GM23338 (cell line): ENCODE results near the gene PRPH2. TPM values are rescaled to one million over a fixed set of nuclear protein-coding genes. Genes with fewer than 3 reads are reported as not detected.
A peak's percentile ranks its signal among the peaks of the same experiment; 100 is the strongest.

Source experiments
- ATAC-seq: fragments of 200-7000 bp; cut with Tn5 transposase; 3 replicates; pipeline ENCODE4 v1.9.1; 2020
- DNase-seq: peaks from one replicate; pipeline ENCODE4 v3.0.0-alpha.2; 2015; ENCODE audit warnings: low spot score
- H2AFZ ChIP-seq: fragments of 200-600 bp; sonication (generic); 2 replicates; pipeline ENCODE4 v1.8.0; 2016; ENCODE audit warnings: antibody characterized with exemption, mild to moderate bottlenecking, moderate library complexity
- H3F3A ChIP-seq: fragments of 200-600 bp; sonication (generic); replicated peaks from 2 replicates; pipeline ENCODE4 v1.8.0; 2017; ENCODE audit warnings: antibody characterized with exemption, mixed run types, low read depth
- H3K27ac ChIP-seq: fragments of 200-600 bp; sonication (generic); 2 replicates; pipeline ENCODE4 v1.6.1; 2016; ENCODE audit warnings: low read depth
- H3K27me3 ChIP-seq: fragments of 200-600 bp; sonication (generic); 2 replicates; pipeline ENCODE4 v1.8.0; 2016; ENCODE audit warnings: mild to moderate bottlenecking, mixed run types, moderate library complexity; ENCODE audit not compliant: insufficient read depth
- H3K36me3 ChIP-seq: fragments of 200-600 bp; sonication (generic); 2 replicates; pipeline ENCODE4 v1.8.0; 2016; ENCODE audit warnings: mild to moderate bottlenecking; ENCODE audit not compliant: insufficient read depth
- H3K4me1 ChIP-seq: fragments of 200-600 bp; sonication (generic); 2 replicates; pipeline ENCODE4 v1.8.0; 2016; ENCODE audit warnings: mild to moderate bottlenecking, moderate library complexity; ENCODE audit not compliant: insufficient read depth
- H3K4me2 ChIP-seq: fragments of 200-600 bp; sonication (generic); 2 replicates; pipeline ENCODE4 v1.7.1; 2017; ENCODE audit warnings: mixed run types
- H3K4me3 ChIP-seq: fragments of 200-600 bp; sonication (generic); 2 replicates; pipeline ENCODE4 v1.6.1; 2016; ENCODE audit warnings: mixed run types
- H3K79me2 ChIP-seq: fragments of 200-600 bp; sonication (generic); replicated peaks from 2 replicates; pipeline ENCODE4 v1.8.0; 2017; ENCODE audit warnings: mild to moderate bottlenecking; ENCODE audit not compliant: insufficient read depth
- H3K9me2 ChIP-seq: fragments of 200-600 bp; sonication (generic); 2 replicates; pipeline ENCODE4 v1.8.0; 2017; ENCODE audit not compliant: insufficient read depth
- H4K20me1 ChIP-seq: fragments of 200-600 bp; sonication (generic); replicated peaks from 2 replicates; pipeline ENCODE4 v1.8.0; 2017; ENCODE audit warnings: mild to moderate bottlenecking; ENCODE audit not compliant: insufficient read depth
- H3K27ac Mint-ChIP-seq: 2 replicates; pipeline ENCODE4 v1.8.0; 2020; ENCODE audit warnings: inconsistent platforms, mild to moderate bottlenecking, moderate library complexity, mixed read lengths
- H3K27me3 Mint-ChIP-seq: 3 replicates; pipeline ENCODE4 v1.8.0; 2022; ENCODE audit warnings: low read depth, mild to moderate bottlenecking, moderate library complexity, mixed read lengths, inconsistent platforms; ENCODE audit not compliant: insufficient read depth, poor library complexity
- H3K36me3 Mint-ChIP-seq: 3 replicates; pipeline ENCODE4 v1.8.0; 2021; ENCODE audit warnings: low read depth, mild to moderate bottlenecking, inconsistent platforms, moderate library complexity, mixed read lengths
- H3K4me1 Mint-ChIP-seq: 3 replicates; pipeline ENCODE4 v1.8.0; 2020; ENCODE audit warnings: mild to moderate bottlenecking, inconsistent platforms, mixed read lengths
- H3K4me3 Mint-ChIP-seq: 3 replicates; pipeline ENCODE4 v1.8.0; 2021; ENCODE audit warnings: moderate library complexity, mild to moderate bottlenecking, inconsistent platforms, mixed read lengths
- H3K9me3 Mint-ChIP-seq: 3 replicates; pipeline ENCODE4 v1.8.0; 2020; ENCODE audit warnings: moderate library complexity, mild to moderate bottlenecking, inconsistent platforms, mixed read lengths
- CREB1 ChIP-seq: fragments of 250-450 bp; sonication (Bioruptor Pico); IDR thresholded peaks from 2 replicates; pipeline ENCODE4 v1.5.0; 2020; ENCODE audit warnings: low read depth, mild to moderate bottlenecking, moderate library complexity
- EZH2phosphoT487 ChIP-seq: fragments of 200-600 bp; sonication (generic); IDR thresholded peaks from one replicate; pipeline ENCODE4 v1.8.1; 2018; ENCODE audit warnings: antibody characterized with exemption; ENCODE audit not compliant: unreplicated experiment
- NANOG ChIP-seq: IDR thresholded peaks from 2 replicates; pipeline ENCODE4 v1.6.1; 2016; ENCODE audit warnings: antibody characterized with exemption, borderline replicate concordance
- STAT1 ChIP-seq: IDR thresholded peaks from one replicate; pipeline ENCODE4 v1.6.1; 2016; ENCODE audit warnings: antibody characterized with exemption; ENCODE audit not compliant: unreplicated experiment
- ZNF114 ChIP-seq: fragments of 250-450 bp; sonication (Bioruptor Pico); IDR thresholded peaks from 2 replicates; pipeline ENCODE4 v1.5.0; 2020; ENCODE audit warnings: mild to moderate bottlenecking, moderate library complexity
- ZNF462 ChIP-seq: fragments of 250-450 bp; sonication (Bioruptor Pico); IDR thresholded peaks from 2 replicates; pipeline ENCODE4 v1.5.0; 2020; ENCODE audit warnings: mild to moderate bottlenecking, moderate library complexity
- polyA plus RNA-seq: library from polyadenylated mRNA; unstranded; fragments of >200 nt; fragmentation: Nextera tagmentation; extraction: Ambion mirVana; gene quantifications from 2 replicates; pipeline ENCODE4 v1.2.1, GENCODE V29; 2016
- total RNA-seq: library from RNA; depleted of rRNA; stranded (reverse); fragments of >200 nt; shearing (Covaris generic); gene quantifications from 2 replicates; pipeline ENCODE4 v1.2.3, GENCODE V29; 2014
- TF ChIP-seq, protein P1 (sequence below): IDR thresholded peaks from 2 replicates; pipeline ENCODE4 v1.6.1; 2016; ENCODE audit warnings: antibody characterized with exemption

PRPH2 gene
- total and polyA plus RNA-seq, 2 experiments from 2014 or later, result 0.50 to 0.52 TPM

DNA sequence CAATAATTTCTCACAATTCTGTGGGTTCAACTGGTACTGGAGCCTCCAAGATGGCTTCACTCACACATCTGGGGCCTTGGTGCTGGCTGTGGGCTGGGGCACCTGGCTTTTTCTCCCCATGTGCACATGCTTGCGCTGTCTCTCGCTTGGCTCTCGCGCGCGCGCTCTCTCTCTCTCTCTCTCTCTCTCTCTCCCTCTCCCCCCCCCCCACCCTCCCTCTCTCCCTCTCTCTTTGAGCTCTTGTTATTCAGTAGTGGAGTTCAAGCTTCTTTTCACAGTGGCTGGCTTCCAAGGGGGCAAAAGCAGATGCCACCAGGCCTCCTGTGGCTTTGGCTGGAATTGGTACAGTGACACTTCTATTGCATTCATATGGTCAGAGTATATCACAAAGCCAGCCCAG lies 34.3 kb upstream of the PRPH2 start:
- Histone ChIP-seq H3K27ac (peak overlapping the region; percentile 82), H3K9me2 (no peaks in the 10 kb centered on the region), H3F3A (peaks cover 10% of the 10 kb centered on the region), H3K4me1 (peaks cover 37% of the 10 kb centered on the region), H3K4me2 (peak overlapping the region; percentile 70), H2AFZ (no peak overlapping the region; the same call in 1 of the 2 replicates), H3K36me3 (no peaks in the 10 kb centered on the region), H3K79me2 (peaks cover 17% of the 10 kb centered on the region), H4K20me1 (no peaks in the 10 kb centered on the region), H3K4me3 (peak overlapping the region; percentile 36), H3K27me3 (no peaks in the 10 kb centered on the region)
- ATAC-seq (peak; percentile 78), DNase-seq (peak; percentile 69)
- Mint-ChIP-seq H3K27ac (peak overlapping the region; percentile 74; the same call in 1 of the 2 replicates), H3K9me3 (no peaks in the 10 kb centered on the region), H3K36me3 (peaks cover 13% of the 10 kb centered on the region), H3K27me3 (peaks cover 1% of the 10 kb centered on the region), H3K4me1 (peaks cover 49% of the 10 kb centered on the region), H3K4me3 (peak overlapping the region; percentile 31)
- no peak for TF ChIP-seq EZH2phosphoT487
- TF ChIP-seq CREB1 (CRISPR knock-in tag), result no peak
- no peak for TF ChIP-seq ZNF462 (CRISPR knock-in tag)
- no peak for TF ChIP-seq ZNF114 (CRISPR knock-in tag)
- TF ChIP-seq NANOG, result no peak
- TF ChIP-seq, protein P1, sequence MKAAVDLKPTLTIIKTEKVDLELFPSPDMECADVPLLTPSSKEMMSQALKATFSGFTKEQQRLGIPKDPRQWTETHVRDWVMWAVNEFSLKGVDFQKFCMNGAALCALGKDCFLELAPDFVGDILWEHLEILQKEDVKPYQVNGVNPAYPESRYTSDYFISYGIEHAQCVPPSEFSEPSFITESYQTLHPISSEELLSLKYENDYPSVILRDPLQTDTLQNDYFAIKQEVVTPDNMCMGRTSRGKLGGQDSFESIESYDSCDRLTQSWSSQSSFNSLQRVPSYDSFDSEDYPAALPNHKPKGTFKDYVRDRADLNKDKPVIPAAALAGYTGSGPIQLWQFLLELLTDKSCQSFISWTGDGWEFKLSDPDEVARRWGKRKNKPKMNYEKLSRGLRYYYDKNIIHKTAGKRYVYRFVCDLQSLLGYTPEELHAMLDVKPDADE, result no peak
- TF ChIP-seq STAT1, result no peak
